ENCODE results near the gene PTGS2.
"Not testable (repeated sequence)": the region's sequence is repeated elsewhere in the genome, so short reads cannot be mapped to it uniquely, and the experiment has no call there.

The PTGS2 gene

DNA sequence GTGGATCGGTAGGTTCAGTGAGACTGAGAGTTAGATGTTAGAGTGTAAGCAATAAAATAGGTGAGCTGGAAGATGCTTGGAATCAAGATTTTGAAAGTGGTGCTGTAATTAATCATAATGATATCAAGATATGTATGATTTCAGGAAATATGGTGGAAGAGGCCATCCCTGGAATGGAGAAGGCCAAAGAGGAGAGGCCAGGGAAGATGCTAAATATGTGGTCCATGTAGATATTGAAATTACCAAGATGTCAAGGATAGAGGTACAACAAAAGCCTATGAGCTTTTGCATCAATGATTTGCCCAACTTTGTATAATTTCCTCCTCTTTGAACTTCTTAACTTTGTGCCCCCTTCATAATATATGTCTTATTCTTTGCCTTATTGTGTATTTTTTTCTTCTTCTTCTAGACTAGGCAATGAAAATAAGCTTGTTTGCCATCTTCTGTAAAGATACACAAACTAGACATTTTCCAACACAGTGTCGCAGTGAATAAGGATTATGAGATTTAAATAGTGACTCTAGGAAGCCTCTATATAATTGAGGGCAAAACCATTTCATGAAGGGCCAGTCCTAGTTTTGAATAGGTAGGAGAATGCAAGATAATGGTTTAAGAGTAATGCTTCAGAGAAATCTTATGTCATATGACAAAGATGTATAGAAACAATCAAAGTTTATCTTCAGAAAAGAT lies 8.9 kb downstream of the PTGS2 start:
- ChIA-PET POLR2A (interaction anchor here (0.5 to 0.6 kb wide), 2 partner anchors 8 to 50 kb away, joined by 3 read pairs; no protein-coding TSS in a partner anchor), CTCF (interaction anchor here (0.7 to 1.3 kb wide), 5 partner anchors 8 to 66 kb away, joined by 3 to 5 read pairs (median 3); partner anchors contain the start of gene PTGS2)
- WGBS (ENCODE audit: insufficient coverage) = 100% methylated on average over 1 of the region's 2 CpGs
- DNase-seq = no peak
- Histone ChIP-seq H3K27ac (ENCODE audit: insufficient read depth in 1 of 2, low read depth in 1 of 2, low read length in 2 of 2, poor library complexity in 1 of 2, severe bottlenecking in 2 of 2) (no peak overlapping the region), H3K4me3 (ENCODE audit: control insufficient read depth in 1 of 7, extremely low read depth in 1 of 7, insufficient read depth in 4 of 7, low read depth in 2 of 7, low read length in 6 of 7) (no peak overlapping the region), H3K4me1 (ENCODE audit: control extremely low read depth in 1 of 4, control insufficient read depth in 4 of 4, insufficient read depth in 4 of 4, low read length in 3 of 4) (no peaks in the 10 kb centered on the region), H3K9me3 (ENCODE audit: control extremely low read depth in 1 of 5, control insufficient read depth in 4 of 5, insufficient read depth in 2 of 5, low read depth in 1 of 5, low read length in 4 of 5) (no peaks in the 10 kb centered on the region), H3K36me3 (ENCODE audit: control insufficient read depth in 4 of 4, insufficient read depth in 4 of 4, low read length in 3 of 4) (peaks cover 4 to 27% (median 15%) of the 10 kb centered on the region in 4 experiments), H3K27me3 (replicated peaks in 2 of 5; ENCODE audit: control insufficient read depth in 4 of 5, insufficient read depth in 5 of 5, low read length in 4 of 5) (no peaks in the 10 kb centered on the region)

DNA sequence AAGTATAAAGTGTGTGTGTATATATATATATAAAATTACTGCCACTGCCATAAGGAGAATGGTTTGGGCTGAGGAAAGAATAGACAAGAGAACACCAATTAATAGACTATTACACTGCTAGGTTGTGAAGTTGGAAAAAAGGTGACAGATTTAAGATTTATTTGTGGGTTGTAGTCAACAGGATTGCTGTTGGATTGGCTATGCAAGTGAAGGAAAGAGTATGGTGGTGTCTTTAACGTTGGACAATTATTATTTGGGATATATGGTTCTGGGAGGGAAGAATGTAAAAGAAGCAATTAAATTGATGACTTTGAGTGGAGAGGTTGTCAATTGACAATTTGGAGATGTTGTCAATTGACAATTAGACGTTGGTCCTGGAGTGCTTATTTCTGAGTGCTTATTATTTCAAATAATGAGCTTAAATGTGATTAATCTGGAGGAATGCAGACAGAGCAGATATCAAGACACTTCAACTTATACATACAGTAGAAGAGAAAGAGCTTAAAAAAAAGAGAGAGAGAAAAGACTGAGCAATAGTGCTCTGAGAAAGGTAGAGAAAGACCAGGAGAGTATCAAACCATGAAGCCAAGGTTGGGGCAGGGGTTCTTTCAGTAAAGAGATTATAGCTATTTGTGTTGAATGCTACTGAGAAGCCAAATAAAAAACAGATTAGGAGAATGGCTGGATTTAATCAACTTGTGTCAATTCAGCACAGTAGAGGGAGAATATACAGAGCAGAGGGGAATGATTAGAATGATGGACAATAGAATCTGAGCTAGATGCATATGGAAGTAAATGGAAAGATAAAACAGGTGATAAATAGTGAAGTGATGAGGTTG lies 9.7 kb downstream of the PTGS2 start:
- Histone ChIP-seq H3K27ac (ENCODE audit: insufficient read depth in 1 of 2, low read depth in 1 of 2, low read length in 2 of 2, poor library complexity in 1 of 2, severe bottlenecking in 2 of 2) (no peak overlapping the region), H3K9me3 (ENCODE audit: control extremely low read depth in 1 of 5, control insufficient read depth in 4 of 5, insufficient read depth in 2 of 5, low read depth in 1 of 5, low read length in 4 of 5) (no peaks in the 10 kb centered on the region), H3K4me1 (ENCODE audit: control extremely low read depth in 1 of 4, control insufficient read depth in 4 of 4, insufficient read depth in 4 of 4, low read length in 3 of 4) (no peaks in the 10 kb centered on the region), H3K4me3 (ENCODE audit: control insufficient read depth in 1 of 7, extremely low read depth in 1 of 7, insufficient read depth in 4 of 7, low read depth in 2 of 7, low read length in 6 of 7) (no peak overlapping the region), H3K27me3 (replicated peaks in 2 of 5; ENCODE audit: control insufficient read depth in 4 of 5, insufficient read depth in 5 of 5, low read length in 4 of 5) (no peaks in the 10 kb centered on the region), H3K36me3 (ENCODE audit: control insufficient read depth in 4 of 4, insufficient read depth in 4 of 4, low read length in 3 of 4) (peaks cover 4 to 20% (median 10%) of the 10 kb centered on the region in 4 experiments)
- ChIA-PET CTCF (interaction anchor here (0.7 to 1.3 kb wide), 5 partner anchors 9 to 65 kb away, joined by 3 to 5 read pairs (median 3); partner anchors contain the start of gene PTGS2), POLR2A (interaction anchor here (0.5 to 0.6 kb wide), 2 partner anchors 9 to 50 kb away, joined by 3 read pairs; no protein-coding TSS in a partner anchor)
- 71% methylated on average over 1 of the region's 2 CpGs for WGBS (ENCODE audit: insufficient coverage)
- no peak for DNase-seq

DNA sequence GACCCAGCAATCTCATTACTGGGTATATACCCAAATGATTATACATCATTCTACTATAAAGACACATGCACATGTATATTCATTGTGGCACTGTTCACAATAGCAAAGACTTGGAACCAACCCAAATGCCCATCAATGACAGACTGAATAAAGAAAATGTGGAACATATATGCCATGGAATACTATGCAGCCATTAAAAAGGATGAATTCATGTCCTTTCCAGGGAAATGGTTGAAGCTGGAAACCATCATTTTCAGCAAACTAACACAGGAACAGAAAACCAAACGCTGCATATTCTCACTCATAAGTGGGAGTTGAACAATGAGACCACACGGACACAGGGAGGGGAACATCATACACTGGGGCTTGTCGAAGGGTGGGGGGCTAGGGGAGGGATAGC lies 10.4 kb downstream of the PTGS2 start:
- POLR2A ChIA-PET; DNase-seq; H3K27ac ChIP-seq (ENCODE audit: insufficient read depth in 1 of 2, low read depth in 1 of 2, low read length in 2 of 2, poor library complexity in 1 of 2, severe bottlenecking in 2 of 2); CTCF ChIA-PET; H3K27me3 ChIP-seq (replicated peaks in 2 of 5; ENCODE audit: control insufficient read depth in 4 of 5, insufficient read depth in 5 of 5, low read length in 4 of 5); H3K4me1 ChIP-seq (ENCODE audit: control extremely low read depth in 1 of 4, control insufficient read depth in 4 of 4, insufficient read depth in 4 of 4, low read length in 3 of 4); H3K4me3 ChIP-seq (ENCODE audit: control insufficient read depth in 1 of 7, extremely low read depth in 1 of 7, insufficient read depth in 4 of 7, low read depth in 2 of 7, low read length in 6 of 7); H3K9me3 ChIP-seq (ENCODE audit: control extremely low read depth in 1 of 5, control insufficient read depth in 4 of 5, insufficient read depth in 2 of 5, low read depth in 1 of 5, low read length in 4 of 5): not testable (repeated sequence)
- peaks cover 2 to 14% (median 5%) of the 10 kb centered on the region in 4 experiments for H3K36me3 ChIP-seq (ENCODE audit: control insufficient read depth in 4 of 4, insufficient read depth in 4 of 4, low read length in 3 of 4)
- WGBS (ENCODE audit: insufficient coverage) = 100% methylated on average over 3 of the region's 3 CpGs

DNA sequence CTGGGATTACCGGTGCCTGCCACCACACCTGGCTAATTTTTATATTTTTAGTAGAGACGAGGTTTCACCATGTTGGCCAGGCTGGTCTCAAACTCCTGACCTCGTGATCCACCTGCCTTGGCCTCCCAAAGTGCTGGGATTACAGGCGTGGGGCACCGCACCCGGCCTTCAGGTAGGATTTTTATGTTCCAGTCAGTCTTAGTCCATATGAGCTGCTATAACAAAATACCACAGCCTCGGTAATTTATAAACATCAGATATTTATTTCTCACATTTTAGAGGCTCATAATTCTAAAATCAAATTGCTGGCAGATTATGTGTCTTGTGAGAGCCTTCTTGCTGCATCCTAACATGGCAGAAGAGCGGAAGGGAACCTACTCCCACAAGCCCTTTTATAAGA lies 16.0 kb downstream of the PTGS2 start:
- H3K4me3 ChIP-seq (ENCODE audit: control insufficient read depth in 1 of 7, extremely low read depth in 1 of 7, insufficient read depth in 4 of 7, low read depth in 2 of 7, low read length in 6 of 7); H3K27me3 ChIP-seq (replicated peaks in 2 of 5; ENCODE audit: control insufficient read depth in 4 of 5, insufficient read depth in 5 of 5, low read length in 4 of 5); POLR2A ChIA-PET; H3K27ac ChIP-seq (ENCODE audit: insufficient read depth in 1 of 2, low read depth in 1 of 2, low read length in 2 of 2, poor library complexity in 1 of 2, severe bottlenecking in 2 of 2); H3K4me1 ChIP-seq (ENCODE audit: control extremely low read depth in 1 of 4, control insufficient read depth in 4 of 4, insufficient read depth in 4 of 4, low read length in 3 of 4); DNase-seq; H3K9me3 ChIP-seq (ENCODE audit: control extremely low read depth in 1 of 5, control insufficient read depth in 4 of 5, insufficient read depth in 2 of 5, low read depth in 1 of 5, low read length in 4 of 5); H3K36me3 ChIP-seq (ENCODE audit: control insufficient read depth in 4 of 4, insufficient read depth in 4 of 4, low read length in 3 of 4): not testable (repeated sequence)
- CTCF ChIA-PET = interaction anchor here (1.0 kb wide), 1 partner anchor 16 kb away, joined by 4 read pairs; the partner anchor contains the start of gene PTGS2
- WGBS (ENCODE audit: insufficient coverage) = 100% methylated on average over 5 of the region's 8 CpGs

DNA sequence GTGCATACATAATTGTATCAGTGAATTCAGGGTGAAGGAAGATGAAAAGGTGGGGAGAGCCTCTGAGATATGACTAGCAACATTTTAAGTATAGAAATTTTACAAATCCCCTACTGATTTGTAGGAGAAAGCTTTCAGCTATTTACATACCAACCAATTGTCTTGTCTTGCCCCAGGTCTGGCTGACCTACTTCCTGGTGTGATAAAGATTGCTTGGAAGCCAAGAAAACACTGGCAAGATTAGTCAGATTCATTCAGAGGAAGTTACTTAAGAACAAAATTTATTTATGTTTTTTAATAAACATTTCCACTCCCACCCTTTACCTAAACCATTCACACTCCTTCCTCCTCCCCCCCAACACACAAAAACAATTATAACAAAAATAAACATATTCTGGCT lies 17.5 kb downstream of the PTGS2 start:
- no peak for DNase-seq
- CTCF ChIA-PET = no interaction called here
- H3K27ac ChIP-seq (ENCODE audit: insufficient read depth in 1 of 2, low read depth in 1 of 2, low read length in 2 of 2, poor library complexity in 1 of 2, severe bottlenecking in 2 of 2) = no peak overlapping the region

DNA sequence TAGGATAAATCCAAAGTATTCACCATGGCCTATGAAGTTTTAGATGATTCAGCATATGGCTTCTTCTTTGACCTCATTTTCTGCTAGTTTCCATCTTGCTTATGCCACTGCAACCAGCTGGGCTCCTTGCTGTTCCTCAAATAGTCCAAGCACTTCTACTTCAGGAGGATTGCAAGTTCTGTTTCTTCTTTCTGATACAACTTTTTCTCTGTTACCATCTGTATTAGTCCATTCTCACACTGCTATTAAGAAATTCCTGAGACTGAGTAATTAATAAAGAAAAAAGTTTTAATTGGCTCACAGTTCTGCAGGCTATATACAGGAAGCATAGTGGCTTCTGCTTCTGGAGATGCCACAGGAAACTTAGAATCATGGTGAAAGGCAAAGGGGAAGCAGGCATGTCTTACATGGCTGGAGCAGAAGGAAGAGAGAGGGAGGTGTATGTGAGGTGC lies 20.3 kb downstream of the PTGS2 start:
- POLR2A ChIA-PET = no interaction called here
- no peak overlapping the region for H3K27ac ChIP-seq (ENCODE audit: insufficient read depth in 1 of 2, low read depth in 1 of 2, low read length in 2 of 2, poor library complexity in 1 of 2, severe bottlenecking in 2 of 2)
- peak in 1 of 3 donors; percentile 49 for DNase-seq
- CTCF ChIA-PET = interaction anchor here (1.0 to 1.7 kb wide), 3 partner anchors 20 to 34 kb away, joined by 3 to 5 read pairs (median 3); partner anchors contain the start of gene PTGS2
- peaks cover 5 to 9% (median 7%) of the 10 kb centered on the region in 4 experiments for H3K4me1 ChIP-seq (ENCODE audit: control extremely low read depth in 1 of 4, control insufficient read depth in 4 of 4, insufficient read depth in 4 of 4, low read length in 3 of 4)
- H3K9me3 ChIP-seq (ENCODE audit: control extremely low read depth in 1 of 5, control insufficient read depth in 4 of 5, insufficient read depth in 2 of 5, low read depth in 1 of 5, low read length in 4 of 5) = peaks cover 0 to 2% (median 0%) of the 10 kb centered on the region in 5 experiments
- no peaks in the 10 kb centered on the region for H3K27me3 ChIP-seq (replicated peaks in 2 of 5; ENCODE audit: control insufficient read depth in 4 of 5, insufficient read depth in 5 of 5, low read length in 4 of 5)
- no peak overlapping the region for H3K4me3 ChIP-seq (ENCODE audit: control insufficient read depth in 1 of 7, extremely low read depth in 1 of 7, insufficient read depth in 4 of 7, low read depth in 2 of 7, low read length in 6 of 7)
- H3K36me3 ChIP-seq (ENCODE audit: control insufficient read depth in 4 of 4, insufficient read depth in 4 of 4, low read length in 3 of 4) = no peaks in the 10 kb centered on the region

More for the DNA sequence above, 17.5 kb downstream of the PTGS2 start:
- Histone ChIP-seq H3K4me1 (ENCODE audit: control extremely low read depth in 1 of 4, control insufficient read depth in 4 of 4, insufficient read depth in 4 of 4, low read length in 3 of 4) (peaks cover 5 to 9% (median 7%) of the 10 kb centered on the region in 4 experiments), H3K36me3 (ENCODE audit: control insufficient read depth in 4 of 4, insufficient read depth in 4 of 4, low read length in 3 of 4) (no peaks in the 10 kb centered on the region), H3K9me3 (ENCODE audit: control extremely low read depth in 1 of 5, control insufficient read depth in 4 of 5, insufficient read depth in 2 of 5, low read depth in 1 of 5, low read length in 4 of 5) (peaks cover 0 to 2% (median 0%) of the 10 kb centered on the region in 5 experiments), H3K4me3 (ENCODE audit: control insufficient read depth in 1 of 7, extremely low read depth in 1 of 7, insufficient read depth in 4 of 7, low read depth in 2 of 7, low read length in 6 of 7) (no peak overlapping the region), H3K27me3 (replicated peaks in 2 of 5; ENCODE audit: control insufficient read depth in 4 of 5, insufficient read depth in 5 of 5, low read length in 4 of 5) (no peaks in the 10 kb centered on the region)
- POLR2A ChIA-PET = no interaction called here

DNA sequence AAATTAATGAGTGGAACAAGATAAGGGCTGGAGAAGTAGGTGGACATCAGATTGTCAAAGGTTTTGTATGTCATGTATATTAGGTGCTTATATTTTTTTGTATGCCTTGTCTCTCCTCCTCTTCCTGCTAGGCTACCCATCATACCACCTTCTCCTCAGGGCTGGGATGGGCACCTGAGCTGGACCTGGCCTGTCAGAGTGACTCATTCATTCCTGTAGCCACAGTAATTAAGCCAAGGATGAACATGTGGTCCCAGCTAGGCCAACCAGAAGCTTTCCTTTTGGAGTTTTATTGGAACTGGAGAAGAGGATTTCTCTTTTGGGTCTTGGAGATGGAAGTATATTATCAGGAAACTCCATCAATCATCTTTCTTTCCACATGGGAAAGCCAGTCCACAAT lies 21.2 kb downstream of the PTGS2 start:
- Histone ChIP-seq H3K9me3 (ENCODE audit: control extremely low read depth in 1 of 5, control insufficient read depth in 4 of 5, insufficient read depth in 2 of 5, low read depth in 1 of 5, low read length in 4 of 5) (peaks cover 0 to 2% (median 0%) of the 10 kb centered on the region in 5 experiments), H3K27ac (ENCODE audit: insufficient read depth in 1 of 2, low read depth in 1 of 2, low read length in 2 of 2, poor library complexity in 1 of 2, severe bottlenecking in 2 of 2) (no peak overlapping the region), H3K4me3 (ENCODE audit: control insufficient read depth in 1 of 7, extremely low read depth in 1 of 7, insufficient read depth in 4 of 7, low read depth in 2 of 7, low read length in 6 of 7) (no peak overlapping the region), H3K4me1 (ENCODE audit: control extremely low read depth in 1 of 4, control insufficient read depth in 4 of 4, insufficient read depth in 4 of 4, low read length in 3 of 4) (peaks cover 5 to 9% (median 8%) of the 10 kb centered on the region in 4 experiments), H3K36me3 (ENCODE audit: control insufficient read depth in 4 of 4, insufficient read depth in 4 of 4, low read length in 3 of 4) (no peaks in the 10 kb centered on the region), H3K27me3 (replicated peaks in 2 of 5; ENCODE audit: control insufficient read depth in 4 of 5, insufficient read depth in 5 of 5, low read length in 4 of 5) (no peaks in the 10 kb centered on the region)
- POLR2A ChIA-PET = no interaction called here
- CTCF ChIA-PET = interaction anchor here (1.0 to 1.7 kb wide), 3 partner anchors 12 to 33 kb away, joined by 3 to 5 read pairs (median 3); partner anchors contain the start of gene PTGS2
- DNase-seq = peak in 1 of 3 donors; percentile 17
